ENCODE results near the gene HTR3E. TPM values are rescaled to one million over a fixed set of nuclear protein-coding genes. Genes with fewer than 3 reads are reported as not detected.

Gene HTR3E
- polyA plus RNA-seq, 2 of the 4 experiments (the other 2 are of a cell fraction): not detected

Small RNA genes lying within 50 kb of the gene (small RNA-seq; reads per million reads assigned to genes)
- 0 reads per million in 6 experiments for gene RF00019

Other genes with a start within 250 kb of the HTR3E start
- gene PARL, start 212.2 kb upstream of the HTR3E start, polyA plus RNA-seq (2011; rRNA removed): 59.7 and 71.6 TPM in 2 replicates
- gene PARL, start 212.2 kb upstream of the HTR3E start, polyA plus RNA-seq (2017; fragmentation: RNase III; extraction: RNeasy Plus Mini Kit Qiagen cat#74134 plus additional on column Dnase treatment): 45.9 to 52.7 TPM (median 48.9 TPM) in 3 replicates
- gene ABCC5, start 79.2 kb upstream of the HTR3E start, polyA plus RNA-seq (2011; rRNA removed): 19.1 and 20.7 TPM in 2 replicates
- gene ABCC5, start 79.2 kb upstream of the HTR3E start, polyA plus RNA-seq (2017; fragmentation: RNase III; extraction: RNeasy Plus Mini Kit Qiagen cat#74134 plus additional on column Dnase treatment): 13.3 to 15.5 TPM (median 14.2 TPM) in 3 replicates
- not detected in 2 replicates for gene HTR3D, start 65.3 kb upstream of the HTR3E start, polyA plus RNA-seq (2011; rRNA removed)
- not detected in 3 replicates for gene HTR3D, start 65.3 kb upstream of the HTR3E start, polyA plus RNA-seq (2017; fragmentation: RNase III; extraction: RNeasy Plus Mini Kit Qiagen cat#74134 plus additional on column Dnase treatment)
- gene HTR3C, start 44.0 kb upstream of the HTR3E start, polyA plus RNA-seq (2011; rRNA removed): not detected in 2 replicates
- gene HTR3C, start 44.0 kb upstream of the HTR3E start, polyA plus RNA-seq (2017; fragmentation: RNase III; extraction: RNeasy Plus Mini Kit Qiagen cat#74134 plus additional on column Dnase treatment): not detected in 3 replicates
- 32.7 and 33.9 TPM in 2 replicates for gene EIF2B5, start 38.3 kb downstream of the HTR3E start, polyA plus RNA-seq (2011; rRNA removed)
- gene EIF2B5, start 38.3 kb downstream of the HTR3E start, polyA plus RNA-seq (2017; fragmentation: RNase III; extraction: RNeasy Plus Mini Kit Qiagen cat#74134 plus additional on column Dnase treatment): 29.8 to 32.5 TPM (median 32.1 TPM) in 3 replicates
- 14.1 and 17.7 TPM in 2 replicates for gene DVL3, start 58.3 kb downstream of the HTR3E start, polyA plus RNA-seq (2011; rRNA removed)
- 23.6 to 24.4 TPM (median 23.9 TPM) in 3 replicates for gene DVL3, start 58.3 kb downstream of the HTR3E start, polyA plus RNA-seq (2017; fragmentation: RNase III; extraction: RNeasy Plus Mini Kit Qiagen cat#74134 plus additional on column Dnase treatment)
- 274 and 316 TPM in 2 replicates for gene AP2M1, start 77.8 kb downstream of the HTR3E start, polyA plus RNA-seq (2011; rRNA removed)
- gene AP2M1, start 77.8 kb downstream of the HTR3E start, polyA plus RNA-seq (2017; fragmentation: RNase III; extraction: RNeasy Plus Mini Kit Qiagen cat#74134 plus additional on column Dnase treatment): 285 to 298 TPM (median 288 TPM) in 3 replicates
- 34.6 and 35.3 TPM in 2 replicates for gene ABCF3, start 89.1 kb downstream of the HTR3E start, polyA plus RNA-seq (2011; rRNA removed)
- 46.6 to 50.2 TPM (median 47.7 TPM) in 3 replicates for gene ABCF3, start 89.1 kb downstream of the HTR3E start, polyA plus RNA-seq (2017; fragmentation: RNase III; extraction: RNeasy Plus Mini Kit Qiagen cat#74134 plus additional on column Dnase treatment)
- gene VWA5B2, start 132.5 kb downstream of the HTR3E start, polyA plus RNA-seq (2011; rRNA removed): 0.11 and 0.37 TPM in 2 replicates
- 0.37 to 0.48 TPM (median 0.47 TPM) in 3 replicates for gene VWA5B2, start 132.5 kb downstream of the HTR3E start, polyA plus RNA-seq (2017; fragmentation: RNase III; extraction: RNeasy Plus Mini Kit Qiagen cat#74134 plus additional on column Dnase treatment)
- 49.1 and 74.4 TPM in 2 replicates for gene ALG3, start 151.9 kb downstream of the HTR3E start, polyA plus RNA-seq (2011; rRNA removed)
- 55.9 to 59.6 TPM (median 57.6 TPM) in 3 replicates for gene ALG3, start 151.9 kb downstream of the HTR3E start, polyA plus RNA-seq (2017; fragmentation: RNase III; extraction: RNeasy Plus Mini Kit Qiagen cat#74134 plus additional on column Dnase treatment)
- gene EEF1AKMT4, start 152.6 kb downstream of the HTR3E start, polyA plus RNA-seq (2011; rRNA removed): 12.7 and 17.0 TPM in 2 replicates
- gene EEF1AKMT4, start 152.6 kb downstream of the HTR3E start, polyA plus RNA-seq (2017; fragmentation: RNase III; extraction: RNeasy Plus Mini Kit Qiagen cat#74134 plus additional on column Dnase treatment): 9.0 to 9.8 TPM (median 9.7 TPM) in 3 replicates
- gene CAMK2N2, start 164.5 kb downstream of the HTR3E start, polyA plus RNA-seq (2011; rRNA removed): 0.05 and 0.20 TPM in 2 replicates
- 0.71 to 0.88 TPM (median 0.84 TPM) in 3 replicates for gene CAMK2N2, start 164.5 kb downstream of the HTR3E start, polyA plus RNA-seq (2017; fragmentation: RNase III; extraction: RNeasy Plus Mini Kit Qiagen cat#74134 plus additional on column Dnase treatment)
- gene ECE2, start 179.0 kb downstream of the HTR3E start, polyA plus RNA-seq (2011; rRNA removed): not detected in 2 replicates
- not detected in 3 replicates for gene ECE2, start 179.0 kb downstream of the HTR3E start, polyA plus RNA-seq (2017; fragmentation: RNase III; extraction: RNeasy Plus Mini Kit Qiagen cat#74134 plus additional on column Dnase treatment)
- gene PSMD2, start 202.2 kb downstream of the HTR3E start, polyA plus RNA-seq (2011; rRNA removed): 267 and 304 TPM in 2 replicates
- gene PSMD2, start 202.2 kb downstream of the HTR3E start, polyA plus RNA-seq (2017; fragmentation: RNase III; extraction: RNeasy Plus Mini Kit Qiagen cat#74134 plus additional on column Dnase treatment): 503 to 541 TPM (median 522 TPM) in 3 replicates
- gene EIF4G1, start 217.5 kb downstream of the HTR3E start, polyA plus RNA-seq (2011; rRNA removed): 152 and 185 TPM in 2 replicates
- 248 to 261 TPM (median 254 TPM) in 3 replicates for gene EIF4G1, start 217.5 kb downstream of the HTR3E start, polyA plus RNA-seq (2017; fragmentation: RNase III; extraction: RNeasy Plus Mini Kit Qiagen cat#74134 plus additional on column Dnase treatment)
- 5.2 and 5.7 TPM in 2 replicates for gene FAM131A, start 240.5 kb downstream of the HTR3E start, polyA plus RNA-seq (2011; rRNA removed)
- gene FAM131A, start 240.5 kb downstream of the HTR3E start, polyA plus RNA-seq (2017; fragmentation: RNase III; extraction: RNeasy Plus Mini Kit Qiagen cat#74134 plus additional on column Dnase treatment): 5.4 to 6.1 TPM (median 6.0 TPM) in 3 replicates